Measurements from ENCODE around the gene SMCO3.

DNA sequence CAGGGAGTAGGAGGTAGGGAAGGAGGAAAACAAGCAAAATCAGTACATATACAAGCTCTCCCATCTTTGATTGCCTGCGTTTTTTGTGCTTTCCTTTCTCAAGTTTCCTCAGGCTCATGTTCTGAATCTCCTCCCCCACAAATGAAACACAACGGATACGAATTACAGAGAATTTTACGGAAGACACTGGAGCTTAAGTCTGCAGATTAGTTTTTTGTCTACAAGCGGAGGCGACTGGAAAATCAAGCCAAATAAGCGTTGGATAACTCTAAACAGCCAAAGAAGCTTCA, 11.3 kb downstream of the SMCO3 start:
- TF ChIP-seq, protein P1, sequence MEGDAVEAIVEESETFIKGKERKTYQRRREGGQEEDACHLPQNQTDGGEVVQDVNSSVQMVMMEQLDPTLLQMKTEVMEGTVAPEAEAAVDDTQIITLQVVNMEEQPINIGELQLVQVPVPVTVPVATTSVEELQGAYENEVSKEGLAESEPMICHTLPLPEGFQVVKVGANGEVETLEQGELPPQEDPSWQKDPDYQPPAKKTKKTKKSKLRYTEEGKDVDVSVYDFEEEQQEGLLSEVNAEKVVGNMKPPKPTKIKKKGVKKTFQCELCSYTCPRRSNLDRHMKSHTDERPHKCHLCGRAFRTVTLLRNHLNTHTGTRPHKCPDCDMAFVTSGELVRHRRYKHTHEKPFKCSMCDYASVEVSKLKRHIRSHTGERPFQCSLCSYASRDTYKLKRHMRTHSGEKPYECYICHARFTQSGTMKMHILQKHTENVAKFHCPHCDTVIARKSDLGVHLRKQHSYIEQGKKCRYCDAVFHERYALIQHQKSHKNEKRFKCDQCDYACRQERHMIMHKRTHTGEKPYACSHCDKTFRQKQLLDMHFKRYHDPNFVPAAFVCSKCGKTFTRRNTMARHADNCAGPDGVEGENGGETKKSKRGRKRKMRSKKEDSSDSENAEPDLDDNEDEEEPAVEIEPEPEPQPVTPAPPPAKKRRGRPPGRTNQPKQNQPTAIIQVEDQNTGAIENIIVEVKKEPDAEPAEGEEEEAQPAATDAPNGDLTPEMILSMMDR (conservative IDR thresholded peaks at IDR 0.05; ENCODE audit: low read length) = no peak
- no peak for TF ChIP-seq EZH2phosphoT487 (IDR thresholded peaks at IDR 0.05; ENCODE audit: borderline replicate concordance, low read depth, low read length)
